ENCODE results near the gene BPIFA3.

BPIFA3 gene

GRCh38 chr20:33217052-33217451, at the start of gene BPIFA3:
Gene BPIFA3, plus strand, starts transcription at chr20:33217352. Its CDS starts 185 bp downstream, at chr20:33217537.
- no peak within 1 kb of the TSS for H3K4me3 ChIP-seq (replicated peaks; ENCODE audit: low read depth, low read length)
- DNase-seq (ENCODE audit: low read depth) = no peak
- no peak for TF ChIP-seq CTCF (IDR thresholded peaks at IDR 0.05; ENCODE audit: low read length, missing control alignments)

- no peak for TF ChIP-seq CTCF (IDR thresholded peaks at IDR 0.05; ENCODE audit: low read length, missing control alignments)
- no peak for DNase-seq (ENCODE audit: low read depth)
- no peak within 1 kb of the TSS for H3K4me3 ChIP-seq (replicated peaks; ENCODE audit: low read depth, low read length)
Observed at GRCh38 chr20:33167859-33168258, 49.3 kb upstream of the BPIFA3 start, which contains the start of gene BPIFA2. Gene BPIFA2, plus strand, starts transcription at chr20:33168159. Its CDS starts 987 bp downstream, at chr20:33169146.

DNA sequence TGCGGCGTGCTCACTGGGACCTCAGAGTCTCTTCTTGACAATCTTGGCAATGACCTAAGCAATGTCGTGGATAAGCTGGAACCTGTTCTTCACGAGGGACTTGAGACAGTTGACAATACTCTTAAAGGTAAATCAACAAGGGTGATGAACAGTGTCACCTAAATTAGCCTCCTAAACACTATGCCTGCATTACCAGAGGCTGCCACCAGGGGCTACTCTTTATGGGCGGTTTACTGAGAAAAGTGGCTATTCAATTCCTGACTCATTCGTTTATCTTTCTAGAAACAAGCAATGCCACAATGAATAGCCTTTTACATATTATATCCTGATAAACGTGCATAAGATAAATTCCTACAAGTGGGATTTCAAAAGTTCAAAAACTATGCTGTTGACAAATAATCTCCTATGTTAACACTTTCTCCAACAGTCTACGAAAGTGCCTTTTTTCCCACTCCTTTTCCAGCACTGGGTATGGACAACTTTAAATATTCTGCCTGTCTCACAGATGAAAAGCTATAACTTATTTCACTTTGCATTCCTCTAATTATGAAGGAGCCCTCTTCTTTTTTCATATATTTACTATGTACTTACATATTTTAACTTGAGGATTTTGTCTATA, 47.9 kb upstream of the BPIFA3 start:
- H3K4me3 ChIP-seq (replicated peaks; ENCODE audit: low read depth, low read length) = no peak overlapping the region
- no peak for DNase-seq (ENCODE audit: low read depth)
- peak; percentile 45 for TF ChIP-seq CTCF (IDR thresholded peaks at IDR 0.05; ENCODE audit: low read length, missing control alignments)

DNA sequence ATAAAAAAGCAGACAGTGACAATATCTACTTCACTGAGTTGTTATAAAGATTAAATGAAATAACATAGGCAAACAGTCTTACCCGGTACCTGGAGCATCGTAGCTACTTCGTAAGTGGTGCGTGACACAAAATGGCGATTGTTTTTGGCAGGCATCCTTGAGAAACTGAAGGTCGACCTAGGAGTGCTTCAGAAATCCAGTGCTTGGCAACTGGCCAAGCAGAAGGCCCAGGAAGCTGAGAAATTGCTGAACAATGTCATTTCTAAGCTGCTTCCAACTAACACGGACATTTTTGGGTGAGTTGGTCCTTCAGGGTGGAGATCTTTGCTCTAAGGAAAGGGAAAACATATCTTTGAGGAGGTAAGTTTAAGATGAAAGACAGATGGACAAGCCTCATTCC, 44.4 kb upstream of the BPIFA3 start:
- H3K4me3 ChIP-seq (replicated peaks; ENCODE audit: low read depth, low read length) = no peak overlapping the region
- TF ChIP-seq CTCF (IDR thresholded peaks at IDR 0.05; ENCODE audit: low read length, missing control alignments) = no peak
- DNase-seq (ENCODE audit: low read depth) = peak; percentile 13

- TF ChIP-seq CTCF (IDR thresholded peaks at IDR 0.05; ENCODE audit: low read length, missing control alignments) = no peak
- H3K4me3 ChIP-seq (replicated peaks; ENCODE audit: low read depth, low read length) = no peak overlapping the region
- no peak for DNase-seq (ENCODE audit: low read depth)
Observed at GRCh38 chr20:33175123-33175522, 42.0 kb upstream of the BPIFA3 start.

- no peak overlapping the region for H3K4me3 ChIP-seq (replicated peaks; ENCODE audit: low read depth, low read length)
- no peak for DNase-seq (ENCODE audit: low read depth)
- no peak for TF ChIP-seq CTCF (IDR thresholded peaks at IDR 0.05; ENCODE audit: low read length, missing control alignments)
Observed at GRCh38 chr20:33176101-33176500, 41.1 kb upstream of the BPIFA3 start.

GRCh38 chr20:33177866-33178265, 39.3 kb upstream of the BPIFA3 start:
- TF ChIP-seq CTCF (IDR thresholded peaks at IDR 0.05; ENCODE audit: low read length, missing control alignments) = no peak
- no peak overlapping the region for H3K4me3 ChIP-seq (replicated peaks; ENCODE audit: low read depth, low read length)
- DNase-seq (ENCODE audit: low read depth) = no peak
